Body of pancreas (tissue), 4 donors: Measurements from ENCODE around the gene SKOR1.

Experiments used
- POLR2A ChIP-seq, 3 donors: fragments of 450-650 bp; IDR thresholded peaks; one replicate each; pipeline ENCODE4 v1.6.1; 2016; ENCODE audit warnings: antibody characterized with exemption in 3 of 3, mild to moderate bottlenecking in 2 of 3
- TF ChIP-seq, protein P1 (sequence below), 7 experiments: fragments of 450-650 bp in 4 of 7; fragments of 200-600 bp in 3 of 7; sonication (generic) in 3 of 7; IDR thresholded peaks; one replicate each; pipeline ENCODE4 v1.5.1; 2016 to 2019; ENCODE audit warnings: antibody characterized with exemption in 7 of 7

DNA sequence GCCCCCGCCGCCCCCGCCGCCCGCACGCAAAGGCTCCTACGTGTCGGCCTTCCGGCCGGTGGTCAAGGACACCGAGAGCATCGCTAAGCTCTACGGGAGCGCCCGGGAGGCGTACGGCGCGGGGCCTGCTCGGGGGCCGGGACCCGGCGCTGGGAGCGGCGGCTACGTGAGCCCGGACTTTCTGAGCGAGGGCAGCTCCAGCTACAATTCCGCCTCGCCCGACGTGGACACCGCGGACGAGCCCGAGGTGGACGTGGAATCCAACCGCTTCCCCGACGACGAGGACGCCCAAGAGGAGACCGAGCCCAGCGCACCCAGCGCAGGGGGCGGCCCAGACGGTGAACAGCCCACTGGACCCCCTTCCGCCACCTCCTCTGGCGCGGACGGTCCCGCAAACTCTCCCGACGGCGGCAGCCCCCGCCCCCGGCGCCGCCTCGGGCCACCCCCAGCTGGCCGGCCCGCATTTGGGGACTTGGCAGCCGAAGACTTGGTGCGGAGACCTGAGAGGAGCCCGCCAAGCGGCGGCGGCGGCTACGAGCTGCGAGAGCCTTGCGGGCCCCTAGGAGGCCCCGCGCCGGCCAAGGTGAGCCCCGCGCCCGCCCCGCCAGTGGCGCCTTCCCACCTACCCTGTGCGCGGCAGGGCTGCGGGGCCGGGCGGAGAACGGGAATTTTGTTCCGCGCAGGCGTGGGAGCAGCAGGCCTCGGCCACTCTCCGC, 2.4 kb downstream of the SKOR1 start:
- TF ChIP-seq, protein P1, sequence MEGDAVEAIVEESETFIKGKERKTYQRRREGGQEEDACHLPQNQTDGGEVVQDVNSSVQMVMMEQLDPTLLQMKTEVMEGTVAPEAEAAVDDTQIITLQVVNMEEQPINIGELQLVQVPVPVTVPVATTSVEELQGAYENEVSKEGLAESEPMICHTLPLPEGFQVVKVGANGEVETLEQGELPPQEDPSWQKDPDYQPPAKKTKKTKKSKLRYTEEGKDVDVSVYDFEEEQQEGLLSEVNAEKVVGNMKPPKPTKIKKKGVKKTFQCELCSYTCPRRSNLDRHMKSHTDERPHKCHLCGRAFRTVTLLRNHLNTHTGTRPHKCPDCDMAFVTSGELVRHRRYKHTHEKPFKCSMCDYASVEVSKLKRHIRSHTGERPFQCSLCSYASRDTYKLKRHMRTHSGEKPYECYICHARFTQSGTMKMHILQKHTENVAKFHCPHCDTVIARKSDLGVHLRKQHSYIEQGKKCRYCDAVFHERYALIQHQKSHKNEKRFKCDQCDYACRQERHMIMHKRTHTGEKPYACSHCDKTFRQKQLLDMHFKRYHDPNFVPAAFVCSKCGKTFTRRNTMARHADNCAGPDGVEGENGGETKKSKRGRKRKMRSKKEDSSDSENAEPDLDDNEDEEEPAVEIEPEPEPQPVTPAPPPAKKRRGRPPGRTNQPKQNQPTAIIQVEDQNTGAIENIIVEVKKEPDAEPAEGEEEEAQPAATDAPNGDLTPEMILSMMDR (IDR thresholded peaks at IDR 0.05), result no peak
- TF ChIP-seq POLR2A (IDR thresholded peaks at IDR 0.05), result no peak
